OCI-LY1 (cell line): ENCODE measurements around the gene FRY.

ENCODE experiments used
- H2AFZ ChIP-seq: fragments of 200-600 bp; sonication (generic), shearing (Covaris generic); 2 replicates; pipeline ENCODE4 v1.6.0; 2014; ENCODE audit warnings: antibody characterized with exemption, mild to moderate bottlenecking, low read length
- H3F3A ChIP-seq: fragments of 200-600 bp; sonication (generic), shearing (Covaris generic); 2 replicates; pipeline ENCODE4 v1.6.0; 2014; ENCODE audit warnings: mild to moderate bottlenecking, antibody characterized with exemption, low read length, moderate library complexity; ENCODE audit not compliant: insufficient read depth
- H3K27ac ChIP-seq: fragments of 200-600 bp; sonication (generic); 2 replicates; pipeline ENCODE4 v1.5.1; 2014; ENCODE audit warnings: low read length, mixed run types, mild to moderate bottlenecking, low read depth; ENCODE audit not compliant: poor library complexity, severe bottlenecking
- H3K27me3 ChIP-seq: fragments of 200-600 bp; sonication (generic); 2 replicates; pipeline ENCODE4 v1.6.0; 2014; ENCODE audit warnings: antibody characterized with exemption, mild to moderate bottlenecking, low read length, moderate library complexity; ENCODE audit not compliant: insufficient read depth
- H3K36me3 ChIP-seq: fragments of 200-600 bp; sonication (generic); 2 replicates; pipeline ENCODE4 v1.6.1; 2014; ENCODE audit warnings: mild to moderate bottlenecking, antibody characterized with exemption, low read length, moderate library complexity, mixed read lengths; ENCODE audit not compliant: insufficient read depth
- H3K4me1 ChIP-seq: fragments of 200-600 bp; sonication (generic); 2 replicates; pipeline ENCODE4 v1.5.1; 2014; ENCODE audit warnings: mild to moderate bottlenecking, low read length, moderate library complexity; ENCODE audit not compliant: insufficient read depth, severe bottlenecking
- H3K4me2 ChIP-seq: fragments of 200-600 bp; sonication (generic), shearing (Covaris generic); 2 replicates; pipeline ENCODE4 v1.6.1; 2014; ENCODE audit warnings: low read length
- H3K4me3 ChIP-seq: fragments of 200-600 bp; sonication (generic); 2 replicates; pipeline ENCODE4 v1.5.1; 2014; ENCODE audit warnings: low read length, low read depth, mild to moderate bottlenecking, mixed read lengths; ENCODE audit not compliant: poor library complexity, severe bottlenecking
- H3K79me2 ChIP-seq: fragments of 200-600 bp; shearing (Covaris generic); 2 replicates; pipeline ENCODE4 v1.6.1; 2016; ENCODE audit warnings: mixed run types, low read length, mixed read lengths; ENCODE audit not compliant: insufficient read depth
- H3K9ac ChIP-seq: fragments of 200-600 bp; sonication (generic), shearing (Covaris generic); 2 replicates; pipeline ENCODE4 v1.6.1; 2014; ENCODE audit warnings: mild to moderate bottlenecking, low read length, mixed read lengths
- H3K9me2 ChIP-seq: fragments of 200-600 bp; sonication (generic), shearing (Covaris generic); 2 replicates; pipeline ENCODE4 v1.6.1; 2014; ENCODE audit warnings: low read depth, mild to moderate bottlenecking, low read length, mixed read lengths
- H3K9me3 ChIP-seq: fragments of 200-600 bp; shearing (Covaris generic); 2 replicates; pipeline ENCODE4 v1.6.1; 2014; ENCODE audit warnings: low read length, mixed read lengths
- H4K20me1 ChIP-seq: fragments of 200-600 bp; sonication (generic), shearing (Covaris generic); 2 replicates; pipeline ENCODE4 v1.6.0; 2016; ENCODE audit warnings: mild to moderate bottlenecking, low read length; ENCODE audit not compliant: insufficient read depth
- CTCF ChIP-seq: fragments of 200-600 bp; sonication (generic), shearing (Covaris generic); IDR thresholded peaks from 2 replicates; pipeline ENCODE4 v1.5.1; 2017; ENCODE audit warnings: mild to moderate bottlenecking, antibody characterized with exemption, low read length, moderate library complexity, mixed read lengths
- EZH2 ChIP-seq: fragments of 200-600 bp; sonication (generic), shearing (Covaris generic); IDR thresholded peaks from 2 replicates; pipeline ENCODE4 v1.8.0; 2017; ENCODE audit warnings: borderline replicate concordance, mixed run types, mild to moderate bottlenecking, antibody characterized with exemption, low read length, moderate library complexity, mixed read lengths

Gene FRY

GRCh38 chr13:32311188-32311897 lies 279.8 kb downstream of the FRY start:
- Histone ChIP-seq H3K9me2 (no peaks in the 10 kb centered on the region), H3K9me3 (no peaks in the 10 kb centered on the region), H3K9ac (no peak overlapping the region), H3K4me2 (no peak overlapping the region), H3K27ac (no peak overlapping the region), H3K4me3 (no peak overlapping the region), H4K20me1 (no peaks in the 10 kb centered on the region), H2AFZ (no peak overlapping the region), H3K27me3 (no peaks in the 10 kb centered on the region), H3K79me2 (no peaks in the 10 kb centered on the region), H3K36me3 (no peaks in the 10 kb centered on the region), H3F3A (no peaks in the 10 kb centered on the region), H3K4me1 (peaks cover 18% of the 10 kb centered on the region)
- TF ChIP-seq EZH2 = no peak

- no peaks in the 10 kb centered on the region for H3K27me3 ChIP-seq
- peak overlapping the region; percentile 93 for H3K27ac ChIP-seq
- H3K9me2 ChIP-seq = no peaks in the 10 kb centered on the region
- TF ChIP-seq EZH2 = no peak
- no peak for TF ChIP-seq CTCF
- no peaks in the 10 kb centered on the region for H4K20me1 ChIP-seq
- H2AFZ ChIP-seq = 0 out of 2 replicates have a peak overlapping the region, but pooled peaks have one; percentile 43
- no peaks in the 10 kb centered on the region for H3K79me2 ChIP-seq
- peak overlapping the region; percentile 75 for H3K4me3 ChIP-seq
- peaks cover 25% of the 10 kb centered on the region for H3K4me1 ChIP-seq
- peak overlapping the region; percentile 86 for H3K9ac ChIP-seq
- H3F3A ChIP-seq = no peaks in the 10 kb centered on the region
- H3K9me3 ChIP-seq = no peaks in the 10 kb centered on the region
- peak overlapping the region; percentile 91 for H3K4me2 ChIP-seq
- H3K36me3 ChIP-seq = peaks cover 7% of the 10 kb centered on the region; the same call in 1 of the 2 replicates
These were observed 283.0 kb downstream of the FRY start for GRCh38 chr13:32314271-32315237.

GRCh38 chr13:32315238-32316027 lies 283.9 kb downstream of the FRY start, which contains the start of the genes BRCA2 and ZAR1L:
TSS of gene BRCA2 (plus strand) at chr13:32315508. CDS start at chr13:32316461, 953 bp downstream.
TSS of gene ZAR1L (minus strand) at chr13:32315363. CDS start at chr13:32311925, 3,438 bp downstream.
- Histone ChIP-seq H3K27me3 (no peaks in the 10 kb centered on the region), H4K20me1 (no peaks in the 10 kb centered on the region), H3K4me1 (peaks cover 20% of the 10 kb centered on the region), H2AFZ (peak within 1 kb of the TSS; percentile 57; the same call in 1 of the 2 replicates), H3K36me3 (peaks cover 15% of the 10 kb centered on the region), H3K4me3 (peak within 1 kb of the TSS; percentile 75), H3K9me2 (no peaks in the 10 kb centered on the region), H3K9ac (peak within 1 kb of the TSS; percentile 86), H3K4me2 (peak within 1 kb of the TSS; percentile 91), H3F3A (no peaks in the 10 kb centered on the region), H3K9me3 (no peaks in the 10 kb centered on the region), H3K27ac (peak within 1 kb of the TSS; percentile 93), H3K79me2 (no peaks in the 10 kb centered on the region)
- TF ChIP-seq CTCF = no peak
- TF ChIP-seq EZH2 = no peak
